ENCODE data around the gene CADM3.

Gene CADM3

DNA sequence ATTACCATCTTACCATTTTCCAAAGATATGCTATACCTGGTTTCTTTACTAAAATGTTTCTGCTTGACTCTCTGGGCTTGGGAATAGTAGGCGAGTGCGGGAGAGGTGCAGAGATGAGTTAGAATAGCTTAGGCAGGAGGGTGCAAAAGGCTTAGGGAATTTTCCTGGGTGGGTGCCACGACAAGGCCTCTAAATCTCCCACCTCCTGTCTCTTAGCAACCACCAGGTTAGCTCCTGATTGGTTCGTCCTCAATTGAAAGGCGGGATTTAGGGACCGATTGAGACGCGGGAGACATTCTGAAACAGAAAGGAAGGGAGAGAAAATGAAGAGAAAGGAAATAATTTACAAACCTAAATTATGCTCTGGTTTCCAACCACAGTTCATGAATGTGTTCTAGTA lies 36.4 kb downstream of the CADM3 start:
- no peak for DNase-seq

DNA sequence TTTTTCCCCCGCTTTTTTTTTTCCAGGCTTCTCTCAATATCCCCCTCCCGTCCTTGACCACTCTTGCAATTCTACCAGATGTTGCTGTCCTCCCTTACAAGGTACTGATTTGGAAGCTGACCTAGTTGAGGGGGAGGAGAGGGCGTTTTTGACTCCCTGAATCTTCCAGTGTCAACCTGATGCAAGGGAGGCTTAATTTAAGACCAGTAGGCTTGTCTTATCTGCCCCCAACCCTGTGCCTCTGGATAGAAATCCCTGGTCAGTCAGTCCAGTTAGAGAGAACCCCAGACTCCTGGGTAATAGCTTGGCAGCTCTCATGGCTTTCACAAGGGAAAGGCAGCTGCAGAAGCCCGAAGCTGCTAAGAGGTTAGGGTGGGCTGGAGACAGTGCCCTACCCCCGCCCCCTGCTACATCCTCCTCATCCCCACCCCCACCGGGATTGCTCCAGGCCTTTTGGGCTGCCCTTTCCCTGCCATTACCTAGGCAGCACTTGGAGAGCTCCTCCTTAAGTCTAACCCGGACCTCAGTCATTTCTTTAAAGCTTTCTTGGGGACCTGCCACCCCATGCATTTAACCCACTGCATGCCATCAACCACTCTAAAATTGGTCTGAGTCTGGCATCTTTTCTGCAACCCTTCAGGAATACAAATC lies 36.9 kb downstream of the CADM3 start:
- DNase-seq: no peak

DNA sequence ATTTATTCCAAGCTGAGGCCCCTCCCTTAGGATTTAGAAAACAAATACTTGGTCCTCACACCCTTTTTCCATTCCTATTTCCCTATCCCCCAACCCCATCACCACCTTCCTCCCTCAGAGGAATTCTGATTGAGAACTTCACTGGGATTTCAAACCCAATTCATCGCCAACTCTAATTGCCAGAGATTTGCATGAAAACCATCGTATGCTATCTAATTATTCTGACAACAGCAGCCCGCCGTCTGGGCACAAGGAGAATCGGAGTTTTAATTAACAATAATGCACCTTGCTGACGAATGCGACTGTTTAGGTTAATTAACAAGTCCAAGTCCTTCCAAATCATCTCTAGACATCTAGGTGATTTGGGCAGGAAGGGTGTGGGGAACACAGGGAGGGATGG lies 37.6 kb downstream of the CADM3 start:
- DNase-seq: no peak

GRCh38 chr1:159211331-159212136 lies 40.1 kb downstream of the CADM3 start:
- DNase-seq: peak; percentile 55

GRCh38 chr1:159212596-159212995 lies 41.2 kb downstream of the CADM3 start:
- DNase-seq: no peak

DNA sequence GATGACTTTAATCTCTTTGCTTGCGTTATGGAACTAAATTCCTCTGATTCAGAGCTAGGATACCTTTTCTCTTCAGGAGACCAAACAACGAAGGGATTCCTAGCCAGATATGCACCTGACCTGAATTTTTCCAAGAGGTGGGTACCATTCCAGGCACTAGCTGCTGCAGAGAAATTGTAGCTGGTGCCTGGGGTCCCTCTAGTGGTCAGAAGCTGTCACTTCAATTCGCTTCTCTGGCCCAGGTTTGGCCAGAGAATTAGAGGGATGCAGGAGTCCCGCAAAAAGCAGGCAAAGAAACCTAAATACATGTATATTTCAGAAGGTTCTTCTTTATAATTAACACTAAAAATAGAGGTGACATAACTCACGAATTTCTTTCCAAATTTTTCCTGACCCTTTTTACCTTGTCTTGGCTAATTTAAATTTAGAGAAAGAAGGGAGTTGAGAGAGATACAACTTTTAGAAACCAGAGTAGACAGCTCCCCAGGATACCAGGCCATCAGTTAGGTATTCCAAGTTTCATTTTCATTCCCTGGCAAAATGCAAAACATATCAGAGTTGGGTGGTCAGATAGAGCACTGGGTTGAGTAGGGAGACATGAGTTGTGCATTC lies 42.8 kb downstream of the CADM3 start:
- peak; percentile 28 for DNase-seq

- no peak for DNase-seq
Measured at GRCh38 chr1:159218649-159219636, 47.5 kb downstream of the CADM3 start.

GRCh38 chr1:159222075-159222865 lies 50.9 kb downstream of the CADM3 start:
- no peak for DNase-seq

- no peak for DNase-seq
Measured at GRCh38 chr1:159223004-159223403, 51.6 kb downstream of the CADM3 start.

DNA sequence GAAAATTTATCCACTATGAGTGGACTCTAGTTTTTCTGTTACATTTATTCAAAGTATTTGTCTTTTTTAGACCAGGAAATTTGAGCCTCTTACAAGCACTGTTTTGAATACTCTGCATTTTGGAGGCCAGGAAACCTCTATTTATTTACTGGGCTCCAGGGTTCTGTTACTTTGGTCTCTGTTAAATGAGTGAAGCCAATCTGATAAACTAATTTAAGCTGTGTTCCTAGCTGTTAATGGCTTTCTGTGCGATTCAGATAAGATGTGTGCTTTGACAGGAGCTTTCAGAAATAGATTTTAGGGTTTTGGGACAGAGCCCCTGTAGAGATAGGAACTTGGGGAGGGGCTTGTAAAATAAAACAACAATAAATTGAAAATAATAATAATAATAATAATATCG lies 57.1 kb downstream of the CADM3 start:
- no peak for DNase-seq

- no peak for DNase-seq
Measured at GRCh38 chr1:159229260-159229885, 58.0 kb downstream of the CADM3 start.

DNA sequence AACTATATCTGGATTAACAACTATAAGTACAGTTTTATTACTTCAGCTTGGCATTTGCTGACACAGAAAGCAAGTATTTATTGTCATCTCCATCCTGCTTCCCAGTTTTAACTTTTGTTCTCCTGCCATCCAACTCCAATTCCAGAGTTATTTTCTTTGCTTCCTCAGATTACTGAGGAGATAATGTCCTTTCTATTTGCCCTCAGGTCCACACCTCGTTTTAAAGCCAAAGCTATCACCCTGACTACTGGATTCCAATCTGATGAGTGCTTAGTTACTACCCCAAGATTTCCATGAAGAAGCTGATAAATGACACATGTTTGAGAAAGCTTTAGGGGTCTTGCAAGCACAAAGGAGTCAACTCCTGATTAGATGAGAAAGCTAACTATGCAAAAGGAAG lies 58.5 kb downstream of the CADM3 start:
- DNase-seq: no peak

DNA sequence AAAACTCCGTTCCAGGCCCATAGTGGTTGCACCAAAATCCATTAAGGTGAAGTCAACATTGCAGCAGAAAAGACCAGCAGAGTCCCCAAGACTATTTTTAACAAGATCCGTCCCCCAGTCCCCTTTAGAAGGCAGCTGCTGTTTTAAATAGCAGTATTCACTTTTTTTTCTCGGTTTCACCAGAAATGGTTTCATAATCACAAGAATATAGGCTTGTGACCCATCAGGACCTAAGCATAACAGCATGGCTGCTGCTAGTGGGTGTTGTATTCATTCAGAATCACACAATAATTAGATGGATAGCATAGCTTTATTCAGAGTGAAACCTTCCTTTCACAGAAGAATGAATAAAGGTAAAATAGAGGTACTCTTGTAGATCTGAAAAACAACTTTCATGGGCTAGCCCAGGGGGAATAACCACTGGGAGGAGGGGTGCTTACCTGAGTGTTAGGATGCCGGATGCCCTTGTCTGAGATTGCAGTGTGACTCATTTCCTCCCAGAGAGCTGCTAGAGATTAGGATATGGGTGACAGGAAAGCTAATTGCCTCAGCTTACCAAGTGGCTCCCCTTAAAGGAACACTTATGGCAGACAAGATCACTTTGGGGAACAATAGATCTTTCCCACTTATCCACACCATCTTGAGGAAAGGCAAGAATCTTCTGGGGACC lies 68.3 kb downstream of the CADM3 start:
- no peak for DNase-seq

GRCh38 chr1:159247266-159247665 lies 75.9 kb downstream of the CADM3 start:
- DNase-seq: no peak

DNA sequence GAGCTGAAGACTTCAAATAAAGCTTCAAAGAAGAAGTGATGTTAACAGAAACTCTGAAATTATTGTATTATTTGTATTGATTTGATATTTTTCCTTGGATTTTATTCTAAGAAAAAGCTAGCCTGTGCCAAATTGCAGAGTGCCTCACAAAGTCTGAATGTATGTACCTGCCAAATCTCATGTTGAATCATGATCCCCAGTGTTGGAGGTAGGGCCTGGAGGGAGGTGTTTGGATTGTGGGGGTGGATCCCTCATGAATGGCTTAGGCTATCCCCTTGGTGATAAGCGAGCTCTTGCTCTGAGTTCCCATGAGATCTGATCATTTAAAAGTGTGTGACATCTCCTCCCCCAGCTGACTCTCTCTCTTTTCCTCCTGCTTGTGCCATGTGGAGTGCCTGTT lies 76.9 kb downstream of the CADM3 start:
- no peak for DNase-seq

DNA sequence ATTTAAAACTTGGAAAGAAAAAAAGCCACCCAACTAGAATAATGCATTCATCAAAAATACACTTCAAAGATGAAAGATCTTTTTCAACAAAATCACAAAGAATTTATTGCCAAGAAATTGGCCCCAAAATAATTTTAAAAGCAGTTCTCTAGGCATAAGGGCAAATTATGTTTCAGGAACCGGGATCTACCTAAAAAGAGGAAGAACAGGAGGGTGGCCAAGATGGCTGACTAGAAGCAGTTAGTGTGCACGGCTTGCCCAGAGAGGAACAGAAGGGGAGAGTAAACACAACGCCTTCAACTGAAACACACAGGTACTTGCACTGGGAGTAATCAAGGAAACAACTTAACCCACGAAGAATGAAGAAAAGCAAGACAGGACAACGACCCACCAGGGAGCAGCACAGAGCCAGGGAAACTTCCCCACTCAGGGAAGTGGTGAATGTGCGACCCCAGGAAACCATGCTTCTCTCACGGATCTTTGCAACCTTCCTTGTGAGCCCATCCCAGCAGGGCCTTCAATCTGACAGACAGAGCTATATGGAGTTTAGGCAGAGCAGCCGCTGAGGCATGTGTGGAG lies 79.3 kb downstream of the CADM3 start:
- no peak for DNase-seq

Measured in stimulated activated CD4-positive, alpha-beta T cell treated with anti-CD3 and anti-CD28 coated beads, Interleukin-1b, Interleukin-23, amount 100 ng/mL, for 48 hours (primary cell).